HG03060 (cell line): ENCODE measurements around the gene PIM2.
A peak's percentile ranks its signal among the peaks of the same experiment; 100 is the strongest.

Experiments
- ATAC-seq: cut with Tn5 transposase; IDR thresholded peaks from one replicate; pipeline ENCODE4 v1.9.1; 2021; ENCODE audit warnings: low read depth, moderate number of reproducible peaks; ENCODE audit not compliant: unreplicated experiment

The PIM2 gene

DNA sequence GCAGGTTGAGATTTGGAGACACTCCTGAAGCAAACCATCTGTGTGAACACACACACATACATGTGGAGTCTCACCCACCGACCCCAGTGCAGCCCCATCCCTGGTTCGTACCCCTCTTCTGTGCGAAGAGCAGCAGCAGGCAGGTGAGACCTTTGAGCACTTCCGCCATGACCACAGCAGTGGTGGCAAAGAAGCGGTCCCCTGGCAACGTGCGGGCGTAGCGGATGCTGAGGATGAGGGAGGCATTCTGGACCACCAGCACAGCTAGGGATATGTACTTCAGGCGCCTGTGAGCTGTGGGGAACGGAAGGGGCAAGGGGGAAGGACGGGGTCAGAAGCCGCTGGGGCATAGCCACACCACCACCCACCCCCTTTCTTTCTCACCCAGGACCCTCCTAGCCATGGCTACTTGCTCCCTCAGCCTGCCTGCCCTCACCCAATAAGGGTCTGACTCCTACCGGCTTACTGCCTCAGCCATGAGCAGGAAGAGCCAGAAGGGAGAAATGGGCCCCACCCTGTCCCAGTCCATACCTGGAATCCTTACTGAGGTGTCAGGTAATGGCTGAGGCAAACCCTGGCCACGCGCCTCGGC is 9.0 kb downstream of the PIM2 start:
- ATAC-seq: no peak

DNA sequence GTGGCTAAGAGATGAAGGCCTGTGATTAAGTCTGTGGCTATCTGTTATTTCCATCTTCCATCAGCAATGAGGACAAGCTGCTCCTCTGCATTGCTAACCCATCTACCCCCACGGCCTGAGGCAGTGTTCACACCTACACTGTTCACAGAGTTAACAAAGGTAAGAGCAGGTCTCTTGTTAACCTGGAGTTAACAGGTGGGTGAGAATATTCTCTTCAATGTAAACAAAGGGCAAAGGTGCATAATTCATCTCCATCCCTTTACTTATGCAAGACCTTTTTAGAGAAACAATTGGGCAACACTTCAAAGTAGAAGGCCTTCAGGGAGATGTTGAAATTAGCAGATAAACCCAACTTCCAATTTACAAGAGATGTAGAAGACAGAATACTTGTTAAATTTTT is 10.2 kb downstream of the PIM2 start:
- no peak for ATAC-seq

DNA sequence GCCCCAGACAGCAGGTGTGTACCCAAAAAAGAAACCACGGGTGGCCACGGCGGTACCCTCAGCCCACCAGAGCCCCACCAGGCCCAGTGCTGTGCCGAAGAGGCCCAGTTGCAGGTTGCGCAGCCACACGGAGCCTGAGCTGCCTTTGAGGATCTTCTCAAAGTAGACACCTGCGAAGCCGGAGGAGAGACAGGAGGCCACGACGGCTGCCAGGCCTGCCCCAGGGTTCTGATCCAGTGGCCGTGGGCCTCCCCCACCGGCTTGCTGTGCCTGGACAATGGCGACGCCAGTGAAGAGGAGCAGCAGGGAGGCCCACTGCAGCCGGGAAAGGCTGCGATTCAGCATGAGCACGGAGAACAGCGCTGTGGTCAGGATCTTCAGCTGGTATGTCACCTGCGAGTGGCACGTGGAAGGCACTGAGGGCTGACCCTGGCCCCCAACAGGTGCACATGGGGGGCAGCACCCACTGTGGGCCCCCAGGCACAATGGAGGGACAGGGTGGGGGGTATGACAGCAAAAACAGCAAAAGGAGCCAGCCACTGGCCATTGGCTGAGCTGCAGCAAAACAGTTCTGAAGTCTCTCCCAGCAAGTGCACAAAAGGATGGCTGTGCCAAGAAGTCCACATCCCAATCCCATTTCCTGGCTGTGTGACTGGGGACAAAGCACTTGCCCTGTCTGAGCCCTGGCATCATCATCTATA is 13.6 kb downstream of the PIM2 start:
- no peak for ATAC-seq

DNA sequence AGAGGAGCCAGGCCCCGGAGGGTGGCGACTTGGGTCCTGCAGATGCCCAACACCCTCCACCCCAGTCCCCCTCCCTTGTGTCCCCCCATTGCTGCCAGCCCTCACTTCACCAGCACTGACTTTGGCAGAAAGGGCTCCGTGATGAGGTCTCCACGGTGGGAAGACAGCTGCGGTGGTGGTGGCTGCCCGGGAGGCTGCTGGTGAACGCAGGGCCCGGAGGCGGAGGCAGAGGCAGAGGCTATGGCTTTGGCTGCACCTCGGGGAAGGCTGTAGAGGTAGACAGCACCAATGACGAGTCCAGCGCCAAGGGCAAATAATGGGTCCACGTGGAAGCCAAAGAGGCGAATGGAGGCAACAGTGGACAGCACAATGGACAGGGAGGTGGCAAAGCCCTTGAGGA is 14.2 kb downstream of the PIM2 start:
- no peak for ATAC-seq

DNA sequence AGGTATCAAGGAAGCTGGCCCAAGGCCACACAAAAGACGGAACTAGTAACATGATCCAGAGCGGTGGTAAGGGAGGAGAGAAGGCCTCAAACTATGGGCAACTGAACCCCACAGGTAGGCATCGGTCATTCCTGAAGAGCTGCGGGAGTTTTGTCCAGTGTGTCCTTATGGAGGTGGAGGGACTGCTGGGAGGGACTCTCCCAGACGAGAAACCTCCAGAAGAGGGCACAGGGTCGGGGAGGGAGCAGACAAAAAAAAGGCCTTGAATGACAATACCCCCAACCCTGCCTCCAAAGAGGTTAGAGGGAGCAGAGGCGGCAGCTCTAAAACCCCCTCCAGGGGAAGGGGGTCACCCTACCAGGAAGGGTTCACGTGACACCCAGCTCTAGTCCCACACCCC is 14.6 kb downstream of the PIM2 start:
- ATAC-seq: no peak

DNA sequence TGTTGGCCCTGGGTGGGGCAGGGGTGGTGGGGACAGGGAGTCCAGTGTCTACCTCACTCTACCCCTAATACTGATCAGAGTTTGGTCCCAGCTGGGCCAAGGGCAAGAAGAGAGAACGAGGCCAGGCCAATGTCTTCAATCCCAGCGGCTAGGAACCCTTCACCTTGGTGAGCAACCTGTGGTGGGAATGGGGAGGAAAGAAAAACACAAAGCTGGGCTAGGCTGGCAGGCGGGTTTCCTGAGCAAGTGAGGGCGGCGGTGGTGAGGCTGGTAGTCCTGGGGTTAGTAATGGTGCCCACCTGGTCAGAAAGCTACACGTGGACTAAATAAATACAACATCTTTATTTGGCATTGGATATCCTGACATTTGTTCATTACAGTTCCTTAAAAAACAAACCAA is 15.5 kb downstream of the PIM2 start:
- ATAC-seq: no peak

DNA sequence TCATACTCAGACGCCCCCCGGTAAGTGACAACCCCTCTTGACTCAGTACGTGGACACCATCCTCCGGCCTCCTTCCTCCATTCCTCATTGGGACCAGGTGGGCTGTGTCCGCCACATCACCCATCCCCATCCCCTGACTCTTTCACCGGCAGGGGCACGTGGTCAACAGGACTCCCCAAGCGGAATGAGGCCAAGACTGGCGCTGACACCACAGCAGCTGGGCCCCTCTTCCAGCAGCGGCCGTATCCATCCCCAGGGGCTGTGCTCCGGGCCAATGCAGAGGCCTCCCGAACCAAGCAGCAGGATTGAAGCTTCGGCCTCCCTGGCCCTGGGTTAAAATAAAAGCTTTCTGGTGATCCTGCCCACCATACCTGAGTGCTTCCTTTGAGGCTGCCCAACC is 16.0 kb downstream of the PIM2 start:
- ATAC-seq: no peak

DNA sequence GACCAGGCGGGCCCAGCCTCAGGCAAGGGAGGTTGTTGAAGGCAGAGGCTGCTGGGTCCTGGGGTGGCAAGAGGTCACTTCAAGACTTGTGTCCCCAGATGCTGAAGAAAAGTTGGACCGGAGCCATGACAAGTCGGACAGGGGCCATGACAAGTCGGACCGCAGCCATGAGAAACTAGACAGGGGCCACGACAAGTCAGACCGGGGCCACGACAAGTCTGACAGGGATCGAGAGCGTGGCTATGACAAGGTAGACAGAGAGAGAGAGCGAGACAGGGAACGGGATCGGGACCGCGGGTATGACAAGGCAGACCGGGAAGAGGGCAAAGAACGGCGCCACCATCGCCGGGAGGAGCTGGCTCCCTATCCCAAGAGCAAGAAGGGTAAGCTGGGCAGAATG is 16.7 kb downstream of the PIM2 start:
- no peak for ATAC-seq

DNA sequence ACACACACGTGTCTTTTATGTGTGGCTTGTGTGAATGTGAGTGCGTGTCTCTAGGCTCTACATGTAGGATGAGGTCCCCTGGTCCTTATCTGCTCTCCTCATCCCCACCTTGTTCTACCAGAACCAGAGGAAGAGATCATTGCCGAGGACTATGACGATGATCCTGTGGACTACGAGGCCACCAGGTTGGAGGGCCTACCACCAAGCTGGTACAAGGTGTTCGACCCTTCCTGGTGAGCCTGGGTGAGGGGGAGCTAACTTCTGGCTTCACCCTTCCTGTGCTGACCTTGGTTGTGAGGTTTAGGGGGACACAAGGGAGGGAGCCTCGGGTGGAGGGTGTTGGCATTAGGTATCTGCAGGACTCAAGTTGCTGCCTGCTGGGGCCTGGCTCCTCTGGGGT is 17.8 kb downstream of the PIM2 start:
- ATAC-seq: no peak

DNA sequence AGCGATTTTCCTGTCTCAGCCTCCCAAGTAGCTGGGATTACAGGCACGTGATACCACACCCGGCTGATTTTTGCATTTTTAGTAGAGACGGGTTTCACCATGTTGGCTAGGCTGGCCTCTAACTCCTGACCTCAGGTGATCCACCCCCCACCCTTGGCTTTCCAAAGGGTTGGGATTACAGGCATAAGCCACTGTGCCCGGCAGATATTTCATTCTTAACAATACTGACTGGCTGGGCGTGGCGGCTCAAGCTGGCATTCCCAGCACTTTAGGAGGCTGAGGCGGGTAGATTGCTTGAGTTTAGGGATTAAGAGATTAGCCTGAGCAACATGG is 19.8 kb downstream of the PIM2 start:
- no peak for ATAC-seq

DNA sequence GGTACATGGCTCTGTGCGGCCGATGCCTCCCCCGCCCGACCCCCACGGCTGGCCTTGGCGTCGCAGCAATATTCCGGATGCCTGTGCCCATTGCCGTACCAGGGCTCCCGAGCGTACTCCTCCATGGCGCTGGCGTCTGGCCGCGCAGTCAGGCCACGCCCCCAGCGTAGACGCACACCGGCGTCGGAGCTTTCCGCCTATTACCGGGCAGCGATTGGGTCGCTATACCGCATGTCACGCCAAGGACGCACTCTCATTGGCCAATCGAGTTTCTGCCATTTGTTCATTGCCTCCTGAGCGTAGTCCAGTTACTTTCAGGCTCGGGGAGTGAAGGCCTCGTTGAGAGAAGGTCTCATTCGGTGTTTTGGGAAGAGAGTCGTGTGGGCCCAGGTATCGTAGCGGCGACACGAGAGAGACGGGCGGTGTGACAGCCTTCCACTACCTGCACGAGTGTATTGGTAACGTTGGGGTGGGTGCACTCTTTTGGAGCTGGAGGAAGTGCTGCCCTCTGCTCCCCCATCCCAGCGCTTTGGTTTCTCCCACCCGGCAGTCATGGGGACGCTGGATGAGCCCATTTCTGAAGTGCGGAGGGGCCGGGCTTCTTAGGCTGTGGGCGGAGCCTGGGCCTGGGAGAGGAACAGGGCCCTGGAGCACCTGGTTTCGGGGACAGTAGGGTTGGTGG is 21.1 kb downstream of the PIM2 start, which contains the start of the genes PQBP1 and TIMM17B:
PQBP1 (plus strand) TSS at position 306 of the 682 bp plus-strand sequence. CDS start 580 bp downstream, outside the sequence.
TIMM17B (minus strand) TSS at position 144 of the 682 bp plus-strand sequence; CDS start at position 125, 19 bp downstream.
- ATAC-seq: peak; percentile 76

DNA sequence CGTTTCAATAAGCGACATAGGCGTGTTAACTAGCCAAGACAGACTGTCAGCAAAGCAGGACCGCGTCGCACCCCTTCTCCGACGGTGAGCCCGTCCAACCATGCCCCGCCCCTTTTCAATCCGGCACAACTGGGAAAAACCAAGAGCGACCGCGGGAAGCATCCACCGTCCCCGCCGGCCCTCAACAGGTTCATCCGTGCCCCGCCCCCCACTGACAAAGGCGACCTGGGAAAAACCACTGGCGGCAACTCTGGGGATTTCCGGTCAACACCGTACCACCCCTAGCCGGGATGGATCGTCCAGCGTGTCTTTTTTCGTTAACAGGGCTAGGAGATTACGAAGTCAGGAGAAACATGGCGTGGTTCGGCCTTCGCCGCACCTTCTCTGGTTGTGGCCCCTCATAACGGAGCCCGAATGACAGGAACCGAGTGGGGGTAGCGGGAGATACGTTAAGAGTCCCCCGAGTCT is 21.6 kb downstream of the PIM2 start:
- no peak for ATAC-seq

DNA sequence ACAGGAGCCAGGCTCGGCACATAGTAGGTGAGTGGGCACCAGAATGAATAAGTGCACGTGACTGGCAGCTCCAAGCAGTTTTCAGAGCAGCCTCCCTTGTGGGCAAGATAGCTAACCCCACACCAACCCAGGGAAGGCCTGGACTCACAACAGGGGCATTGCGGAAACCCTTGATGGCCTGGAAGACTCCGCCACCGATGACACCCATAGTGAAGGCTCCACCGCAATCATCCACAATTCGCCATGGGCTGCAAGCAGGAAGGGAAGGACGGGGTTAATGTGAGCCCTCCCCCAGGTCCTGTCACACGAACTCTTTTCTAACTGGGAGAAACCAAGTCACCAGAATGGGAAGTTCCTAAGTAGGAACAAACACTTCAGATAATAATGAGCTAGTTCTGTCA is 22.2 kb downstream of the PIM2 start:
- no peak for ATAC-seq

DNA sequence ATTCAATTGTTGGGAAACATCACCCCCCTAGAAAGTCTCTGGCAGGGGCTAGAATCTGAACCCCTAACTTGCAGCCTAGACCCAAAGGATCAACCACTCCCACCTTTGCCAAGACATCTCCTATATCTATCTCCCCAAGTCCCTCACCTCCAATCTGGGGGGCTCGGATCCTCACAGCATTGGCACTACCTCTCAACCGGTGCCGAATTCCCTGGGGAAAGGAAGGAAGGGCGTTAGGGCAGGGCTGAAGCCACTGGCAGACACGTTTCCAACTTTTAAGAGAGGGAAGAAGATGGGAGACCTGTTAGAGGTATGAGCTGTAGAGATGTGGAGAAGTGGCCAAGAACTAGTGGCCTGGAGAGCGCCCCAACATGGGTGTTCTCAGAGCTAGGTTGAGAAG is 23.9 kb downstream of the PIM2 start:
- no peak for ATAC-seq

DNA sequence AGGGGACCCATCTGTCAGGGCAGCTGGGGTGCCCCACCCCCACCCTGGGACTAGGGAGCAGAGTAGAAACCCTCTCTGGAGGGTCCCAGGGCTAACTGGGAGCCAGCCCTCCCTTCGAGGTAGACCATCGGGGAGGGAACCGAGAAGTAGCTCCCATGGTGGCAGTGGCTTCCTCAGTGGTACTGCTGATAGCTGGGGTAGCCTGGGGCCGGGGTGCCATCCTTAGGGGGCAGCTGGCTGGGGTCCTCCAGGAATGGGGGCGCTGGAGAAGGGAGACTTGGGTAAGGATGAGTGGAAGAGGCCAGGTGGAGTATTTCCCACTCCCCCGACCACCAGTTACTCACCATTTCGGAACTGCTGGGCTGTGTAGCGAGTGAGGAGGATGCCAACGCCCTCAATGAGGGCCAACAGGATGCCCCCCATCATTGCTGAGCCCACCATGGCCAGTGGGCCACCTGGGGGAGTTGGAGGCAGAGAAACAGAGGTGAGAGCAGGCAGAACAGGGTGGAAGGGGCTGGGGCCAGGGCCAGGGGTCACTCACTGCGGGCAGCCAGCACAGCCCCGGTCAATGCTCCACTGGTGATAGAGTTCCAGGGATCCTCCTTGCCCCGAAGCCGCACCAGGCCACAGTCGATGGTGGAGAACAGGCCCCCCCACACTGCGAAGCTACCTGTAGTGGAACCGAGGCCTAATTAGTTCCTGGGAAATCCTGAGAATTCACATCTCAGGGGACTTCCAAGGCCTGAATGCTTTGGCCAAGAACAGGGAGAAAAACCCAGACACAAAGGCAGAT is 25.1 kb downstream of the PIM2 start:
- no peak for ATAC-seq

DNA sequence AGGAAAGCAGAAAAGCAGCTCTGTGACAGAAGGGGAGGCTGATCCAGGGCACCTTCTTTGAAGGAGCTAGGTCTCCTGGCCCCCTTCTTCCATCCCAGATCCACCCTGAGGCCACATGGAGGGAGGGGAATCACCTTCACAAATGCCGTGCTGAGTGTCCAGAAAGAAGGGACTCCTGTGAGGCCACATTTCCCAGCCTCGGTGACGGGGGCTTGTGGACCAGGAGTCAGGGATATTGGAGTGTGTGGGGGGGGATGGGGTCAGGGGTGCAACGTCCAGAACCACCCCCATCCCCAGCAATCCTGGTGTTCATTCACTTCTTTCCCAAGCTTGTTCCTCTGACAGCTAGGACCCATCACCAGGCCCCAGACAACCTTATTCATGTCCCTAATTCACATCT is 25.9 kb downstream of the PIM2 start:
- no peak for ATAC-seq

DNA sequence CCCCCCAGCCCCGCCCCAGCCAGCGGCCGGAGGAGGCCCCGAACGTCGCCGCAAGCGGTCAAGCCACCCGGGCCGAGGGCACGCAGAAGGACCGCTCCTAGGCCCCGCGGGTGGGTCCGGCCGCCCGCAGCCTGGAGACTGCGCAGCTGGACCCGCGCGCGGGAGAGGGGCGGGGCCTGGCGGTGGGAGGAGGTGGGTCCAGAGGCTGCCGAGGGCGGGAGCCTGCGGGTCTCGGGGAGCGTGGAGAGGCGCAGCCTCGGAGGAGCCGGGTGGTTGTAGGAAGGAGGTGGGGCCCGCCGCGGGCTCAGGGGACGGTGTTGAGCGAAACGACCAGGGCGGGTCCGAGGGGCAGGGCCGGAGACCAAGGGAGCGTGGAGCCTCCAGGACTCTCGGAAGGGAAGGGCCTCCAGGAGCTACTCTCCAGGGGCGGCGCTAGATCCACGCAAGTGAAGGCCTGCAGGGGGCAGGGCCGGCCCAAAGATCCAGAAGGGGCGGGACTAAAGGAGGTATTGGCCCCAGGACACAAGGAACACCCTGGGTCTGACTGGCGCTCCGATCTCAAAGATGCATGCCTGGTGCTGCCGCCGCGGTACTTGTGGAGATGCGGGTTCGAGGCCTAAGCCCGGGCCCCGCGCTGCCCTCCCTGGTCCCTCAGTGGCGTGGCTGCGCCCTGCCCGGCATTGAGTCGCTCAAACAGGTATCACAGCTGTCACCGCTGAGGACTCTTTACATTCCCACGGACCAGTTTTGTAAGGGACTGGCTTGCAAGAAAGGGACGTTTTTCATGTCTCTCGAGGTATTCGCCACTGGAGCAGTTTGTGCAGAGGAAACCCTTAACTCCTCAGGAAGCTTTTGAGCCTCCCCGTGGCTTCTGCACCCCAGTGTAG is 27.2 kb downstream of the PIM2 start:
- ATAC-seq: no peak

DNA sequence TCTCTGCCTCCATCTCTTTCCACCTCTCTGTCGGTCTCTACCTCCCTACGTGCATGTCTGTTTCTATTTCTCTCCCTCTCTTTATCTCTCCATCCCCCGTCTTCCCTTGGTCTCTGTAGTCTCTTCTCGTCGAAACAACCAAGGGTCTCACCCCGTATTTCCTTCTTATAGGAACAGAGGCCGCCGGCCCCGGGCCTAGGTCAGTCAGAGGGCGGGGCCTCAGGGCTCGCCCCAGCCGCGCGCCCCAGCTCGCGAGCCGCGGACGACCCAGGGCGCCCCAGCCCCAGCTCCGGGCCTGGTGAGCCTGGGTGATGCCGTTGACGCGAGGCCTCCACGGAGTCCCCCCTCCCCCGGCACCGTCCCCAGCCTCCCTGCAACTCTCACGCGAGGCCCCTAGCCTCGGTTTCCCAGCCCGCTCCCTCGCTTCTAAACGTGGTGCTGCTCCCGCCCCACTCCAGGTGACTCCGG is 27.9 kb downstream of the PIM2 start:
- ATAC-seq: no peak

DNA sequence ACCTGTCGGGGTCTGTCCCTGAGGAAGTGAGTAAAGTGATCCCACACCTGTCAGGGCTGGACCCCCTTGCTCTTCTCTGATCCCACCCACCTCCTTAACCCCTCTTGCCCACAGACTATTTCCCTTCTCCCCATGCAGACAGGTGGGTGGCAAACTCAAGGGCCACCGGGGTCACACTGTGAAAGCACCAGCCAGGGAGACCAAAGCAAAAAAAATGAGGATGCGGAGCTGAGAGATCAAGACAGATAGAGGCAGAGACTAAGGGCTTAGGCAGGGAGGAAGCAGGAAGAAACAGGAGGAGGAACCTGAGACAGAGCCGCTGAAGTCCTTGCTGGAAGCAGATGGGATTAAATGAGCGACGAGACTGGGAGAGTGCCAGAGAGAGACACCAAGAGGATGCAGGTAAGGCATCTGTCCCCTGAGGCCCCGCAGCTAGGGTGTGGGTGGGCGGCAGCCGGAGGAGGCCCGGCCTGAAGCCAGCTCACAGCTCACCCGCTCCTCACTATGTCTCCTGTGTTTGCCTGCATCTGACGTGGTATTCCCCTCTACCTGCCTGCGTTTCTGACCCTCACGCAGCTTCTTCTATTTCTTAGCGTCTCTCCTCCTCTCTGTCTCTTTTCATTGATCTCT is 28.4 kb downstream of the PIM2 start:
- no peak for ATAC-seq
